ENCODE measurements around the gene AOPEP.
"Not testable (repeated sequence)": the region's sequence is repeated elsewhere in the genome, so short reads cannot be mapped to it uniquely, and the experiment has no call there.

AOPEP gene

DNA sequence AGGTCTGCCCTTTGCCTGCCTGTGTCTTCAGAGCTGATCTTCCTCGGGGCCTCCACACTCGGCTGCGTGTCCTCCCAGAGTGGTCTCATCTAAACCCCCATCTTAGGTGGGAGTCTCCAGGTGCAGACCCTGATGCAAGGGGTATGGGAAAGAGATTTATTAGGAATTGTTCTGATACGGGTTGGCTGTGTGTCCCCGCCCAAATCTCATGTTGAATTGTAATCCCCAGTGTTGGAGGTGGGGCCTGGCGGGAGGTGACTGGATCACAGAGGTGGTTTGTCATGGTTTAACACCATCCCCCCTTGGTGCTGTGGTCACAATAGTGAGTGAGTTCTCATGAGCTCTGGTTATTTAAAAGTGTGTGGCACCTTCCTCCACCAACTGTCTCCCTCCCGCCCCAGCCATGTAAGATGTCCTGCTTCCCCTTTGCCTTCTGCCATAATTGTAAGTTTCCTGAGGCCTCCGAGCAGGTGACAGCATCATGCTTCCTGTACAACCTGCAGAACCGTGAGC, 208.4 kb downstream of the AOPEP start:
- no peak for DNase-seq (ENCODE audit: low read depth)

DNA sequence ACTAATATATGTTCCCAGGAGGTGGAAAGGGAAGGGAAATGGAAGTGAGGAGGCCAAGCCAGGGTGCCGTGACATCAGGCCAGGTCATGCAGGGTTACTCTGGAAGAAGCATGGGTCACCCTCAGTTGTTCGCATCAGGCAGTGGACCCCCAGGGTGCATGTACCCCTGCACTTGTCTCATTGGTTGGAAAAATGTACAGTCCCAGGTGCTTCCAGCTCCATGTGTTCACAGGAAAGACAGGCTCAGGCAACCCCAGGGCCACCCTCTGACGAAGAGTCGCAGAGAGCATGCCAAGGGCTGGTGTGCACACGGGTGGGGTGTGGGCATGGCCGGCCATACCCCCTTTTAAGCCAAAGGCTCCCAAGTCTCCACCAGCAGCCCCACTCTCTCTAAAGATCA, 208.9 kb downstream of the AOPEP start:
- DNase-seq (ENCODE audit: low read depth) = no peak

DNA sequence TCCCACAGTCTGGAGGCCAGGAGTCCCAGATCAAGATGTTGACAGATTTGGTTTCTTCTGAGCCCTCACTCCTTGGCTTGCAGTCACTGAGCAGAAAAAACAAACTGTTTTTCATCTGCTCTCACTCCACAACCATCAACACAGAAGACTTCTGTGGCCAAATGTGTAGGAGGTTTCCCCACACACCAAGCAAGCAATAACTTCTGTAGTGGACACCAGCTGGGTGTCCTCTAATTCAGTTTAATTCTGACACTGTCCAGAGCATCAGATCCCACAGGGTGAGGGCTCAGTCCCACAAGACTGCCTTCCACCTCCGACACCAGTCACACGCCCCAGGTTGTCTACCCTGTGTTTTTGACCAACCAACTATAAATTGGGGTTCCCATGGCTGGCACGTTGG, 209.9 kb downstream of the AOPEP start:
- no peak for DNase-seq (ENCODE audit: low read depth)

DNA sequence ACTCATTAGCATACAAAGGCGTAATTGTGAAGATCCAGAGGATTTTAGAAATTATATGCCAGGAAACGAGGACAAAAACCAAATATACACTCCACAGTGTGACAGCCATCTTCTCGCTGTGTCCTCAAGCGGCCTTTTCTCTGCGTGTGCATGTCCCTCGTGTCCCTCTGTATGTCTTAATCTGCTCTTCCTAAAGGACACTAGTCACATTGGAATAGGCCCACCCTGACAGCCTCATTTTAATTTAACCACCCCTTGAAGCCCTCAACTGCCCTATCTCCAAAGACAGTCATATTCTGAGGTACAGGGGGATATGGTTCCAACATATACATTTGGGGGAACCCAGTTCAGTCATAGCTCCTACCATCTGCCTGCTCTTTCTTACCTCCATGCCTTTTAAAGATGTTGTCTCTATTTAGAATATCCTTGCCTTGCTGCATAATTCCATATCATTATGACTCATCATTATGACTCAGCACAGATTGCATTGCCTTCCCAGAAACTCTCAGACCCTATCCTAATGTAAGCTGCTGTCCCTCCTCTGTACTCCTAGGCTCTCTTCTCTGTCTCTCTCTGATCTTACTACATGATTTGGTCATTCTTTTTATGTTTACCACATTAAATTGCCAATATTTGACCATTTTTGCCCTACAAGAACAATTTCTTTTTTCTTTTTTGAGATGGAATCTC, 210.9 kb downstream of the AOPEP start:
- no peak for DNase-seq (ENCODE audit: low read depth)

DNA sequence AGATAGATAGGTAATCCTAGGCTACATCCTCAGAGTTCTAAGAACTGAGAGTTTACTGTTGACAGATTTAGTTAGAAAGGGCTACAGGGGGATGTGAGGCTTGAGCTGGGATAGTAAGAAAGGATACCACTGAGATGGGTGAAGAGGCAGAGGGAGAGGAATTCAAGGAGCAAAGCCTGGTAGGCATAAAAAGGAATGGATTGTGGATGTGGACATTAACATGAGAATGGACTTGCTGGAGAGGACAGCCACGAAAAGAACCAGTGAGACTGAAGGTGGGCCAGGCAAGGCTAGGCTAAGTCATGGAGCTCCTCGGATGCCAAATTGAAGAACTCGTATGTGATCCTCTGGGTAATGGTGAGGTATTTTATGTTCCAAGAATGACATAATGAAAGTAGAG, 211.9 kb downstream of the AOPEP start:
- DNase-seq (ENCODE audit: low read depth) = no peak

DNA sequence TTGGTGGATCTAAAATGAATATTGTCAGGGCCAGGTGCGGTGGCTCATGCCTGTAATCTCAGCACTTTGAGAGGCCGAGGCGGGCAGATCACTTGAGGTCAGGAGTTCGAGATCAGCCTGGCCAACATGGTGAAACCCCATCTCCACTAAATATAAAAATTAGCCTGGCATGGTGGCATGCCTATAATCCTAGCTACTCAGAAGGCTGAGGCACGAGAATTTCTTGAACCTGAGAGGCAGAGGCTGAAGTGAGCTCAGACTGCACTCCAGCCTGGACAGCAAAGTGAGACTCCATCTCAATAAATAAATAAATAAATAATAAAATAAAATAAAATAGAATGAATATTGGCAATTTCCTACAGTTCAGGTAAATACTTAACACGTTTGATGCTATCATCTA, 213.8 kb downstream of the AOPEP start:
- DNase-seq (ENCODE audit: low read depth) = not testable (repeated sequence)

DNA sequence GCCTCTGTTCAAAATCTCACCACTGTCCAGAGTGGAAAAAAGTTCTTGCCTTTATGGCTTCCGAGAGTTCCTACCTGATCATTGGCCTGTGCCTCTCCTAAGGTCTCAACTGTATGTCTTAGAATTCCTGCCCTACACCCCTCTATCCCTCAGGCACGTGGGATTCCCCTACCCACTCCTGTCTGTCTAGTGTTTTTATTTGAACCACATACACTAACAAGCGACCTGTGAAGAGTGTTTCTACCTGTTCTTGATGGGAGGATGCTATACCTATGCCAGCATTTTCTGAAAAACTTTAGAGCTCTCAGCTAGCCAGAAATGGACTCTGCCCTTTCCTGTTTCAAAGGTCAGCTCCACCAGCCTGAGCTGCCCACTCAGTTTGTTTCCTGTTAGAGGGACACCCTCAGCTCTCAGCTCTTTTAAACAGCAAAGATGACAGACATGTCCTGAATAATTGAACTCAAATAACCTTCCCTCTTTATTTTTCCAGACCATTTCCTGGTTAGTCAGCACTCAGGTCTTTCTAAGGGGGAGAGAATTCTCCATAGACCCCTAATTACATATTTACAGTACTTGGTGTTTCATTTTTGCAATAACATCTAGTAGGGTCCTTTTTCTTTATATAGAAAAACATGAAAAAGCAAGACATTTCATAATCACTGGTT, 214.8 kb downstream of the AOPEP start:
- DNase-seq (ENCODE audit: low read depth) = no peak

DNA sequence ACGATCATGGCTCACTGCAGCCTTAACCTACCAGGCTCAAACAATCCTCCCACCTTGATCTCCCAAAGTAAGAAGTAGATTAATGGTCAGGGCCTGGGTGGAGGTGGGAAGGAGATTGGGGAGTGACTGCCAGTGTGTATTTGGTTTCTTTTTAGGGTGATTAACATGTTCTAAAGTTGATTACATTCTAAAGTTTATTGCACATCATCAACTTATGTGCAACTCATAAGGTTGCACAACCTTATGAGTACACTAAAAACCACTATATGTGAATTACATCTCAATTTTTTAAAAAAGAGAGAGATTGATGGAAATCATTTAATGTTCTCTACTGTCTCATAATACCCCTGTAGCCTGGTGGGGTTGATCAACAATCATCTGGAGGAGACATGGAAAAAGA, 218.1 kb downstream of the AOPEP start:
- DNase-seq (ENCODE audit: low read depth) = no peak

DNA sequence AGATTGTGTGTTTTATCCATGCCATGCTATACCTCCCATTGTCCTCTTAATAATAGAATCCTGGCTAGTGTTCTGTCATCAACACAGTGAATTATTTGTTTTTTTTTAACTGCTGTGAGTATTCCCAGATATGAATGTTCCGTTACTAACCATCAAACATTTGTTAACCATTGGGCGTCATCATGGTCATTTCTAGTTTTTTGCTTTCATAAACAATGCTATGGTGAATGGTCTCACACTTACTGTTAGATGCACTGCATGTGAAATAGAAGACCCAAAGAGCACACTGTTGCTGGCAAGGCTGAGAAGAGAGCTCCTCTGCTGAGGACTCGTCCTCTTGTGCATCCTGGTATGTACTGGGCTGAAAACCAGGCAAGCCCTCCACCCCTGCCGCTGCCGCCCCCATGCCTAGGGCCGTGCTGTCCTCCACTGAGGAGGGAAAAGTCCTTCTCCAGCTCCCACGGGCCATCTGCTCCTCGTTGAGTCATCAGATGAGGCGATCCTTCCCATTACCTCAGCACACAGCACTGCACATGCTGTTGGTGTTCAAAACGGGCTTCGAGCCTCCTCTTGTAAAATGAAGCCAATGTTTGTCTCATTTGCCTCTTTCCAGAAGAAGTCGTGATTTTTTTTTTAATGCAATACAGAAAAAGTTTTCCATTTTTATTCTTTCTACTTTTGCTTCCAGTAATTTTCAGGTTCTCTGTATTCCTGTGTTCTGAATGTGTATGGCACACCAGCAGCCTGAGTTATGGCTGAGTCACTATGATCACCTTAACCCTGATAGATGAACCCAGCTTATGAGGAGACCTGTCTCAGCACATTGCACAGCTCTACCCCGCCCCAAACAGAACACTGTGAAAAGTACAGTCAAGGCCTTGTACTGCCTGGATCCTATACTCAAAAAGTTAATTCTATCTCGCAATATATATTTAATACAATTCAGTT, 219.0 kb downstream of the AOPEP start:
- DNase-seq (ENCODE audit: low read depth) = no peak

DNA sequence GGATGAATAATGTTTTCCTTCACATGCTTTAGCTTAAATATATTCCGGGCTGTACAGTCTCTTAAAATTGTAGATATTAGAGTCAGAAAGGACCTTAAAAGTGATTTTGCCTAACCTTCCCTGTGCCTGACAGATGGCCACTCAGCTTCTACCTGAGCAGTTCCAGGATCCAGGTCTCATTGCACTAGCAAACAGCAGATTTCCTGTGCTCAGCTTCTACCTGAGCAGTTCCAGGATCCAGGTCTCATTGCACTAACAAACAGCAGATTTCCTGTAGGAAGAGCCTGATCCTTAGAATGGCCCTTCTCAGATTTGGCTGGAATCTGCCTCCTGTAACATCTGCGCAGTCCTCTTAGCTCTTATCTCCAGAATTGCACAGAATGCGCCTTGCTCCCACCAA, 219.8 kb downstream of the AOPEP start:
- DNase-seq (ENCODE audit: low read depth) = no peak

DNA sequence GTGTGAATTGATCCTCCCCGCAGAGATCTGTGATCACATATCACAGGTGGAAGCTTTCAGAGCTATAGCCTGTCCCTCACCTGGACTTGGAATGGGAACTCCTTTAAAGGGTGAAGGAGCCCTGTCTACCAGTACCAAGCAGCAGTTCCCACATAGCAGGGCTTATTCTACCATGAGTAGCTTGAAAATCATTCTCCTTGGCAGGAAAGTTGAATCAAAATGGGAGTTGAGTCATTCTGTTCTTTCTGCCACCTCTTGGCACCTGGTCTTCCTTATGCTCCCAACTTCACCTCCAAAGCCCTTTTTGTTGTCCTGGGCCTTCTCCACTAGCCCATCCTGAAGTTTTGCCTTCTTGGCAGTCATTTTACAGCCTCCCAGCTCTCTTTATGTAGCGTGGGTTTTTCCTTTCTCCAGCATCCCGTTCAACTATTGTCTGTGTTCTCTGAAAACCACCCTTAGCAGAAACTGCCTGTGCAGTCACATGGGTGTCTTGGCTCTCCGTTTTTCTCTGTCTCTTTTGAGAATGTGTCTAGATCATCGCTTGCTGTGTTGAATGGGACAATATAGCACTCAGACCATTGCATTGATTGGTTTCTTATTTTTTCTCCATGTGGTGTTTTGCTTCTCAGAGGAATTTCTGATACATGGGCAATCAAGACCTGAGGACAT, 222.2 kb downstream of the AOPEP start:
- no peak for DNase-seq (ENCODE audit: low read depth)

DNA sequence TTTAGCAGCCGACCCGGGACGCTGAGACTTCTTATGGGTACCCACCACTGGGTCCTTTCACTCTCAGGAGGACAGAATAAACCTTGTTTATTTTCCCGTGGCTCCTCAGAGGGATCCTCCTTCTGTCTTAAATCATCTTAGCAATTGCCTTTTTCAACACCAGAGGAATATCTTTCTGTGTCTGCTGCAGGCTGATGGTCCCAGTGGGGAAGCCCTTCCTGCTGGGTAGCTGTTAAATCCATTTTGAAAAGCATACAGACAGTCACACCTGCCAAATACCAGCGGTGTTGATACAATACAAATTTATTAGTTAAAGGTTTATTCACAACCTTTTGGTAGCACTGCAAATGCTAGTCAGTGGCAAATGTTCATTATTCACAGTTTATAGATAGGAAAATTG, 222.9 kb downstream of the AOPEP start:
- DNase-seq (ENCODE audit: low read depth) = no peak

DNA sequence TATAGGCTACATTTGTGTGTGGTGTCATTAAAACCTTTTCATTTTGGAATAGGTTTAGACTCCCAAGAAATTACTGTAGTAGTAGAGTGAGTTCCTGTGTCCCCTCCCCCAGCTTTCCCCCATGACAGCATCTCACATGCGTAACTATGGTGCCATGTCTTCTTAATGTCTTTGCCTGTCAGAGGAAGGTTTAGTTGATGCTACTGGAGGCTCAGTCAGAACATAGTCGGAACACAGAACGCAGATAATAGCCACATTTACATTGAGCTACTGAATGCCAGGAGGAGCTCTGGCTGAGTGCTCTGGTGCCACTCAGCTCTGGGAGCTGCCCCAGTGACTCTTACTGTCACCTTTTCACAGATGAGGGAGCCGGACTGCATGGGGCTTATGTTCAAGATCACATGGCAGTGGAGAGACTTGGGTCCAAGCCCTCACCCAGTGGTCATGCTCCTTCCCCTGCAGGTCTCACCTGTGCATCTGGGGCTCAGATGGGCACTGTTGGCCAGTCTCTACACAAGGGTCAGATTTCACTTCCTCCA, 223.6 kb downstream of the AOPEP start:
- DNase-seq (ENCODE audit: low read depth) = no peak

DNA sequence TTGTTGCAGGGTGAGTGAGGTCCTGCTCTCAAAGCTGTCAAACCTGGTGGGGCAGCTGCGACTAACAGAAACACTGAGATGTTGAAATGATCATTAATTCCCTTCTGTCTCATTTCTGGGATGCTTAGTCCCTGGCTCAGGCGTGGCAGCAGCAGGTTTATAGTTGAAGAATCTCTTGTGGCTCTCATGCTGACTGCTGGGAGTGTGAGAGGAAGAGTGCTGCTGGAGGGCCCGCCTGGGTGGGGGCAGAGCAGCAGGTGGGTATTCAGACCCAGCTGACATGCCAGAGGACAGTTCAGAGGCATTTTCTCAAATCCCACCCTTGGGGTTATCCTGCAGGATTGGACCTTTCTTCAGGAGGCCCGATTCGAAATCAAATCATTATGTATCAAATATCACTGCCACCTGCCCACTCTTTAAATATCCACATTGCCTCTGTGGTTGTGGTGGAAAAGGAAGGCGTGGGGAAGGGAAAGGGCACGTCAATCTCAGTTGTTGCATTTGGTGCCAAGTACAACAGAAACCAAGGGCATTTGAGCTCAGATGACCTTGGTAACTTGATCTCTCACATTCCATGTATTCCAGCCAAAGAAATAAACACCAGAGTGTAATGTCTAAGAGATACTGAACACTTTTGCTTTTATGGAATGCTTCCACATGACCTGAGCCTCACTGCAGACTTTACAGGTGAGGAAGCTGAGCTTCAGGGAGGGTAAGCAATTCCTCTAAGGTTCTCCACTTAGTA, 224.3 kb downstream of the AOPEP start:
- no peak for DNase-seq (ENCODE audit: low read depth)

DNA sequence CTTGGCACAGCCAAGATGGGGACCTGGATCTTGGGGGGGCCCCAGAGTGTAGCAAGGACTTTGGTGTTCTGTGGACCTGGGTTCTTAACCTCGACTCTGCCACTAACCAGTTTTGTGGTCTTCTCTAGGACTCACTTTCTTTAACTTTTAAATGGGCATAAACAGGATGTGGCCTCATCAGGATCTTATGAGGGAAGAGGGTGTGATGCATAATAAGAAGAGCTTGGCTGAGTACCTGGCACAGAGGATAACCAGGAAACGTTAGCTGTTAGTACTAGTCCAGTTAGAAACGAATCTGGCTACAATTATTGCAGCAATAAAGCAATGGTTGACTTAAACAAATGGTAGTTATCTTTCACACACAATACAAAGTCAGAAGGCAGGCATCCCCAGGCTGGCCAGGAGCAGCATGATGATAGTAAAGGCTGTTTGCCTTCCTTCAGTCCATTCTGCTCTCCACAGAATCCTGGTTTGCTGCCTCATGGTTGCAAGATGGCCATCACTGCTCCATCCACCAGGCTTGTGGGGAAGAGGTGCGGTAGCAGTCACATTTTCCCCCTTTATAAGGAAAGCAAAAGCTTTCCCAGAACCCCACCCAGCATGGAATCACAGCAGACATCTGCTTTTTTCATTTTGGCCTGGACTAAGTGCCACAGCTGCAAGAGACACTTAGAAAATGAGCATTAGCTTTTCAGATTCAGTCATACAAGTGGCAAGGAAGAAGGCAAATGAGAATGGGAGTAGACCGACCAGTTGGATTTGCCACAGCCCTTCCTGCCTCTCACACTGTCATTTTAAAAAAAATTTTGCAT, 225.0 kb downstream of the AOPEP start:
- no peak for DNase-seq (ENCODE audit: low read depth)

DNA sequence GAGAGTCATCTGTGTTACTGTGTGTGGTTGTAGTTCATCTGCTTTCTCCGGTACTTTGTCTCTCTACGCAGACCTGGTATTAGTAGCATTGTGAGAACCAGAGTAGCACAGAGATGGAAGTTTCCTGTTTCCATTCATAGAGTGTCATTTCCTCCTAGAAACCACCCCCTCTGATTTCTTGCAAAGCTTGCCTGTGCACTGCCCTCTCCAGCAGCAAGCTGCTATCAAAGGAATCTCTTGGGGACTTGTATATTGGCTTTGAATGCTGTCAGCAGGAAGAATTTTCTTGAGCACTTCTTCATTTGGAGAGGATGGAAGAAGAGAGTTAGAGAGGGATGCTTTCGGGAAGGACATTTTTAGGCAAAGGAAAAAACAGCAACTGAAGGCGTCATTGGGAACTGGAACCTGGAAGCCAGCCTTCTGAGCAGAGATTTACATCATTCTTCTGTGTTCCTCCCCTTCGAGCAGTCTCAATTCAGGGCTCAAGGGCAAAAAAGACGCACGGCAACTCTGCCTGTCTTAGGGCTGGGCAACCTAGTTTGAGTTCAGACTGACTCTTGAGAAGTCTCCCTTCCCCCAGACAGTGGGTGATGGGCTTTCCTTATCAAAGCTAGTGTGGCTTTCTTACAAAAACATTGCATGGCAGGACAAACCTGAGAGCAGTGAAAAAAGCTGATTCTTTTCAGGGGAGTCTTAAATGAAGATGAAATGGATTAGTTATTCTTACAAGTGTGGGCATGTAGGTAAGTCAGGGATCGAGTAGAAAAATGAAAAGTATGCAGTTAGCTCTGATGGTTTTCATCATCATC, 226.3 kb downstream of the AOPEP start:
- no peak for DNase-seq (ENCODE audit: low read depth)

DNA sequence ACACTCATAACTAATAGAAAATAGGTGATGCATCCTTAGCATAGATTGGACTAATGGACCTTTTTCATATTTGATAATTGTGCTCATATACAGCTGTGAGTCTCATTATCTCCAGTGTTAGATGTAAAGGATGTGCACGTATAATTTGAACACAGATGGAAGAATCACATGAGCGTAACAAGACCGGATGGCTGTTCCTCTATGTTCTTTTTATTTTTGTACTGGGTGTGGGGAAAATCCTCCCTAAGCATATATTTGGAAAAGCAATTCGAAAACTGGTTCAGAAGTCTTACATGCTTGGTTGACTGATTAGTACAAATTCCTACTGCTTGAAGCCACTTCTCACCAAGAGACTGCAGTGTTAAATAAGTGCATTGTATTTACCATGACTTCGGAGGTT, 230.2 kb downstream of the AOPEP start:
- DNase-seq (ENCODE audit: low read depth) = no peak

DNA sequence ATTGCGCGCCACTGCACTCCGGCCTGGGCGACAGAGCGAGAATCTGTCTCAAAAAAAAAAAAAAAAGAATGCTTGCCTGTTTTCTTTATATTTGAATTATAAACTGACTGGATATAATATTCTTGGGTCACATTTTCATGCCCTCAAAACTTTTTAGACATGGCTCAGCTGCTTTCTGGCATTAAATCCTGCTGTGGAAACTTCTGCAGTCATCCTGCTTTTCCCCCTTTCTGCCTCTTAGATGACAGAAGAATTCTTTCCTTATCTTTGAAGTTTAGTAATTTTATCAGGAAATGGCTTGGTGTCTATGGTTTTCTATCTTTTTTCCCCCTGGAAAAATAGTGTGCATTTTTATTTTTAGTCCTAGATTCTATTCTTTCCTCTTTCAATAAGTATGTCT, 234.5 kb downstream of the AOPEP start:
- DNase-seq (ENCODE audit: low read depth) = no peak

DNA sequence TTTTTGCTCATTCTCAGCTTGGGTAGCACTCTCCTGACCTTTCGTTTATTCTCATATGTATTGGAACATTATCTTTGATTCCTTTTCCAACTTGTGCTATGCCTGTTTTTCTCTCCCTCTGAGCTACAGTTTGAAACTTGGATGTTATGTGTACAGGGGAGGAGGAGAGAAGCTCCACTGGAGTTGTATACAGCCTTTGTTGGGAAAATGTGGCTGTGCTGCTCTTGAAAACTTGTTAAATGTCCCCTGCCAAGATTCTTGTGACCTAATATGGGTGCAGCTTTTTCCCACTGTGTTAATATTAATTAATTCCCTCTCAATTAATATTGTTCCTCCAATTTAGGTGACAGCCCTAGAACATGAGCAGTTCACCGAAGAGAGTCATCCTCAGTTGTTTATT, 235.4 kb downstream of the AOPEP start:
- no peak for DNase-seq (ENCODE audit: low read depth)
